ENCODE results near the gene JKAMP.

- no peak for TF ChIP-seq CTCF (conservative IDR thresholded peaks at IDR 0.05; ENCODE audit: low read length)
- TF ChIP-seq EZH2phosphoT487 (IDR thresholded peaks at IDR 0.05; ENCODE audit: borderline replicate concordance, low read depth, low read length), result no peak
Measured at GRCh38 chr14:59481871-59482540, 2.3 kb upstream of the JKAMP start.

Data from OCI-LY7 (cell line).